NCI-H1105 treated with DMSO at 0.1 percent for 48 hours (cell line): ENCODE results near the gene GCLC.
"Not testable (repeated sequence)": the region's sequence is repeated elsewhere in the genome, so short reads cannot be mapped to it uniquely, and the experiment has no call there.

Experiments
- DNase-seq: peaks from one replicate; lab custom pipeline; 2025; lab: John Stamatoyannopoulos, UW

The GCLC gene

DNA sequence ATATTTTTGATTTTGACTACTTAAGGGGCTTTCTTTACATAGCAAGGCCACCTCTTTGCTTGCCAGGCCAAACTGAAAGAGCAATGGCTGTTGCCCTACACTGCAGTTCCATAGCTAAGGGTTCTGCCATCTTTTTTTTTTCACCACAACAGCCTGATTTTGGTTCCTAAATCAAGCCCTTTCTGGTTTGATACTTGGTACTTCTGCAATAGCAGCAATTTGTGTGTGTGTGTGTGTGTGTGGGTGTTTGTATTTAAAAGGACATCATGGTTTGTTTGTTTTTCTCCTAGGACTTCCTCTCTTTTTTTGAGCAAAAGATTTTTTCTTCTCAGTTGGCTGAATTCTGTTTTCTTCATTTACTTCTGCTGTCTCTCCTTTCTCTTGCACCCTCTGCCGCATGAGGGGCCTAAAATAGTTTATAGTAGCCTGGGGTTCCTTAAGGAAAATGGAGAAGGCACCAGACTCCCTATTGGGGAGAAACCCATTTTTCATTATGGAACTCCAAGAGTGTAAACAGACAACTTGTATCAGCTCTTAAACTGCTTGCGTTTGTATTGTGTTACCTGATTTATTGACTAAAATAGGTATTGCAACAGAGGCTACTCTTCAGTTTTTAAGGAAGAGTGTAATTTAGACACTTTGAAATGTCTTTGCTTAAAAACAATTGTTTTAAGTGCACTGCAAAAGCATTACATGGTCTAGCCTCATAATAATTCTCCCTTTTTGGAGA lies 12.2 kb upstream of the GCLC start:
- DNase-seq: no peak

DNA sequence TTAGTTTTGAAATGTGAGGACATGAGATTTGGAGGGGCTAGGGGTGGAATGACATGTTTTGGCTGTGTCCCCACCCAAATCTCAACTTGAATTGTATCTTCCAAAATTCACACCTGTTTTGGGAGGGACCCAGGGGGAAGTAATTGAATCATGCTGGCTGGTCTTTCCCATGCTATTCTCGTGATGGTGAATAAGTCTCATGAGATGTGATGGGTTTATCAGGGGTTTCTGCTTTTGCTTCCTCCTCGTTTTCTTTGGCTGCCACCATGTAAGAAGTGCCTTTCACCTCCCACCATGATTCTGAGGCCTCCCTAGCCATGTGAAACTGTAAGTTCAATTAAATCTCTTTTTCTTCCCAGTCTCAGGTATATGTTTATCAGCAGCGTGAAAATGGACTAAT lies 8.7 kb upstream of the GCLC start:
- DNase-seq: not testable (repeated sequence)

DNA sequence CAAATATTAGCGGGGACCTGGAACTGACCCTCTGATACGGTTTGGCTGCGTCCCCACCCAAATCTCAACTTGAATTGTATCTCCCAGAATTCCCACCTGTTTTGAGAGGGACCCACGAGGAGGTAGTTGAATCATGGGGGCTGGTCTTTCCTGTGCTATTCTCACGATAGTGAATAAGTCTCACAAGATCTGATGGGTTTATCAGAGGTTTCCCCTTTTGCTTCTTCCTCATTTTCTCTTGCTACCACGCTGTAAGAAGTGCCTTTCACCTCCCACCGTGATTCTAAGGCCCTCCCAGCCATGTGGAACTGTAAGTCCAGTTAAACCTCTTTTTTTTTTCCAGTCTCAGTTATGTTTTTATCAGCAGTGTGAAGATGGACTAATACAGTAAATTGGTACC lies 6.8 kb upstream of the GCLC start:
- not testable (repeated sequence) for DNase-seq

- DNase-seq: peak; percentile 56
Observed at GRCh38 chr6:53547811-53548496, 3.1 kb upstream of the GCLC start.

DNA sequence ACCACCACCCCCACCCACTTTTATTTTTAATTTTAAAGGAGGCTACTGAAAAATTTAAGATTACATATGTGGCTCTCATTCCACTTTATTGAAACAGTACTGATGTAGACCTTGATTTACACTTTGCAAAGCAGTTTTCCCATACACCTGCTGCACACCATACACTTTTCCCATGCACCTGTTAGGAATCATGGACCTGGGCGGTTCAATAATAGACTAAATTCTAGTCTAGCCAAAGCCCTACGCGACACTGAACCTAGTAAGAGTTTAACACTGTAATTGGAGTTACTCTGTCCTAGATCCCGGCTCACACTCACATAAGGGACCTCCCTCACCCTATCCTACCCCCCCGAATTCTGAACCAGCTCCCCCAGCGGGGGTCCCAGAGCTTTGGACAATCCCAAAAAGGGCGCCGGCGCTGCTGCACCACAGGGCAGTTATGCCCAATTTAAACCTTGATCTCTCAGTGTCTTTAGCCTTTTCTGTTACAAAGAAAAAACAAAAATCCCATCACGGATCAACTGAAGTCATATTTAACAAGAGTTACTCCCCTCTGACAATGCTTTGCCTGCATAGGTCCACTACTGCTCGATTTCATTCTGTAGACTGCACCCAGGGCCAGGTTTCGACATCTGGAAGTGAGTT lies 2.4 kb upstream of the GCLC start:
- DNase-seq: no peak

DNA sequence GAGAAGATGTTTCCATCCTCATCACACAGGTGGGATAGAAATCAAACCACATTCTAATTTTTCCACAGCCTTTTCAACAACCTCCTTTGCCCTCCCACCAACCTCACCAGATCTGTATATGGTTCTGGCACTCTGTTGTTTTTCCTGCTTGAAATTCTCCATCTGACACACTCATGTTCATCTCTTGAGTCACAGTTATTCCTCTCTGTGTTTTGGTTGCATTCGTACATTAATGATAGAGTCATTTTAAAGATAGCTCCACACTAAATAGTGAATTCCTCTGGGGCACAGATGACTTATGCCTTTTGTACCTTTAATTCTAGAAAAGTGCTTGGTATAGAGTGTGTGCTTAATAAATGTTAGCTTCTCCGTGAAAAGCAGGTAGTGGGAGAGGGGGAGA lies 1.4 kb upstream of the GCLC start:
- no peak for DNase-seq

GRCh38 chr6:53544217-53544469 lies 758 bp downstream of the GCLC start:
- no peak for DNase-seq

GRCh38 chr6:53543359-53544216 lies 1.3 kb downstream of the GCLC start:
- DNase-seq: no peak

GRCh38 chr6:53541900-53542299 lies 3.0 kb downstream of the GCLC start:
- DNase-seq: no peak

DNA sequence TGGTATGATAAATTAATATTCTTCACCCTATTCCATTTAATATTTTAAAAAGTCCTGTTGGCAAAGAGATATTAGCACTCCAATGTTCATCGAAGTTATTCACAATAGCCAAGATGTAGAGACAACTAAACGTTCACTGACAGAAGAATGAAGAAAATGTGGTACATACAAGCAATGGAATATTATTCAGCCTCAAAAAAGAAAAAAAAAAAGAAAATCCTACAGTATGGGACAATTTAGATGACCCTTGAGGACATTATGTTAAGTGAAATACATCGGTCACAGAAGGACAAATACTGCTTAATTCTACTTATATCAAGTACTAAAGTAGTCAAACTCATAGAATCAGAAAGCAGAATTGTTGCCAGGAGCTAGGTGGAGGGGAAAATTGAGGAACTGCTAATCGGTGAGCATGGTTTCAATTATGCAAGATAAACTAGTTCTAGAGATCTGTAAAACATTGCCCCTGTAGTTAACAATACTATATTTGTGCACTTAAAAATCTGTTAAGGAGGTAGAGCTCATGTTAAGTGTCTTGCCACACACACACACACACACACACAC lies 4.7 kb downstream of the GCLC start:
- no peak for DNase-seq

GRCh38 chr6:53539561-53539960 lies 5.3 kb downstream of the GCLC start:
- DNase-seq: no peak

- DNase-seq: no peak
Observed at GRCh38 chr6:53536561-53536960, 8.3 kb downstream of the GCLC start.

DNA sequence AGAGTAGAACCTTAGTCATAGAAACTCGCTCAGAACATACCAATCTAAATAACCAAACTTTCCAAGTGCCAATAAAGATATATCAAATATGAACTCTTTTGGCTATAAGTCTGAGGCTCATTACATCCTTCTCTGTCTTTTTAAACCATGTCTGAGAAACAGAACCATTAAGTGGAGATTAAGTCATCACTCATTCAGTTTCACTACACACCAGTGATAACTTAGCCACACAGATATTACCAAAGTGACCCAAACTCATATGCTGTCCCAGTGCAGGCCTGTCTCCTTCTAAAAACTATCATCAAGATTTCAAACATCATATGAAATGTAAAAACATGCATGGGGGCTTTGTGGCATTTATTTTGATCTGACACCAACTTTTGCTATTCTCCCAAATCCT lies 12.0 kb downstream of the GCLC start:
- DNase-seq: no peak

- DNase-seq: no peak
Observed at GRCh38 chr6:53532061-53532797, 12.7 kb downstream of the GCLC start.

GRCh38 chr6:53530780-53531386 lies 14.0 kb downstream of the GCLC start:
- no peak for DNase-seq

DNA sequence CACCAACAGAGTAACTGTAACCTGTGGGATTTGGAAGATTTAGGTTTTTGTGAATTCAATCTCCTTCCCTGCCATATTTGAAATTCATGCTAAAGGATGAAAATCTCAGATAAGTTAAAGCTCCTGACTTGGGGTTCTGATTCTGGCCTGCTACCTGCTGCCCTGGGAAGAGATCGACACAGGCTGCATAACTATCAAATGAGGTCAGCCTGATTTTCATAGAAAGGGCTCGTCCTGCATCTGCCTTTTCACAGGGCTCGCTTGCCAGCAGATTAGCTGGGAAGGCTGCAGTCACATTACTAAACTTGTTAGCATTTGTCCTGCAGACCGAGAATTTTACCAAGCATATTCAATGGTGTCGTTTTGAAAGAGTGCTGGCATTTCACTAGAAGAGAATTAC lies 14.6 kb downstream of the GCLC start:
- no peak for DNase-seq

DNA sequence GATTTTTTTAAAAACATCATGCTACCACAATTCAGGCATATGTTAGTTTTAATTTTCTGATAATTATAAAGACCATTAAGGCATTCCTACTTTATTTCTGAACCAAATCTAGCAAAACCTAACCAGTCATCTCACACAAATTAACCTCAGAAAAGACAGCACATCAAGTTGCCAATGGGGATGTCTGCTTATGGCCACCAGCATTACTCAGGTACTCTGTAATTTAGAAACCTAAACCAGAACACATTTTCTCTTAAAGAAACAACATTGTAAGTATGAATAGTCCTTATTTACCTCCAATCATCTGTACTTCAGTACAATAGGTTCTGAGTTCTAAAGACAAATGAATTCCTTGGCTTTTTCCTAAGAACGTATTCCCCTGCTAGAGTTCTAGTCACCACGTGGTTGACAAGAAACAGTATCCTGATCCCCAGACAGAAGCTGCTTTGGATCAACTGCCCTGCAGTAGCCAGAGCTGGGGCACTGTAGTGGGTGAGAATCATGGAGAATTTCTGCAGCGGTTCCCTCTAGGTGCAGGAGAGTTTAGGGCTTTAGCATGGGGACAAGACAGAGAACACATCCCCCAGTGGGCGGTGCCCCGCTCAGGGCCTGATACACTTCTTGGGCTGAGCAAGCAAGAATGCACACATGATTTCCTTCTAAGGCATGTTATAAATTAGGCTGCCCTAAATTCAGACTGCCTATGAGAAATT lies 15.4 kb downstream of the GCLC start:
- no peak for DNase-seq

DNA sequence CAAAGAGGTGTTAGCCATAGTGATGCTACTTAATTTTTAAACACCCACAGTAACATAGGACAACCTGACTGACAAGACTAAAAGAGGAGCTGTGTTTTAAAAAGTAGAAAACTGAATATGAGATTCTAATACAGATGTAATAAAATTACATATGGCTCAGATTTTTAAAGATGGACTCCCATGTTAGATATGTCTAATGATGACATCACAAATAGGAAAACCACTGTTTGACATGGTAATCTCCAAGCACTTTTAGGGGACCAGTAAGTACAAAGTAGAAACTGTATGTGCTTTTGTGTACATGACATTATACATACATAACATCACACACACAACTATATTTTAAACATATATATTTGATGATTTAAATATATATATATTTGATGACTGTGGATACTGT lies 16.8 kb downstream of the GCLC start:
- DNase-seq: no peak

GRCh38 chr6:53527249-53527765 lies 17.6 kb downstream of the GCLC start:
- peak; percentile 56 for DNase-seq

- no peak for DNase-seq
Observed at GRCh38 chr6:53526000-53526399, 18.9 kb downstream of the GCLC start.
